GM12801 (cell line): Measurements from ENCODE around the gene EMC10.

Experiments
- CTCF ChIP-seq: IDR thresholded peaks from one replicate; pipeline ENCODE4 v1.5.1; 2011; ENCODE audit warnings: control low read depth; ENCODE audit not compliant: insufficient read length; ENCODE audit errors: extremely low read depth

EMC10 gene

DNA sequence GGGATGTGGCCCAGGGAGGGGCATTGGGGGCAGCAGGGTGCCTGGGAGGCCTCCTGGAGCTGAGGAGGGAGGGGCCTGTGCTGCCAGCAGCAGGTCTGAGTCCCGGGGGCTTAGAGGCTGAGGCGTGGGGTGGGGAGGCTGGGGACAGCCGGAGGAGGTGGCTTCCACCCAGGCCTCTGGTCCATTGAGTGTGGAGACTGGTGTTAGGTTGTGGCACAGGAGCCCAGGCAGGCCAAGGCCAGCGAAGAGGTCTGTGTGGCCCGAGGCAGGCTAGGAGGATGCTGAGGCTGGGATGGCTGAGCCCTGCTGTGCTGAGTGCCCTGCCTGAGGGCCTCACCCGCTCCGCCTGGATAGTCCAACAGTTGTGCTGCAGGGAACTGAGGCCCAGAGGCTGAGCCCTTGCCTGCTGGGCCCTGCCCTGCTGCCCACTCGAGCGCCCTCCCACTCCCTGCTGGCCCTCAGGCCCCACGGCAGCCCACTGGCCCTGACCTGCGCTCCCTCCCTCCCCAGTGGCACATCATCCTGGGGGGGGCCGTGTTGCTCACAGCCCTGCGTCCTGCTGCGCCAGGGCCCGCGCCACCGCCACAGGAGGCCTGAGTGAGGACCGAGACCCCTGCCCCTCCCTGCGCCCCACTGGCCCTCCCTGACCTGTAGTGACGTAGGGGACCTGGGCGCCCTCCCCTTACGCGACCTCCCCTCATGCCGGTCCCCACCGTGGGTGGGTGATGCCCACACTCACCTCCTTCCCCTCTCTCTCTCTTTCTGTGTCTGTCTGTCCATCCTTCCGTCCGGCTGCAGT, 5.2 kb downstream of the EMC10 start:
- no peak for TF ChIP-seq CTCF

- no peak for TF ChIP-seq CTCF
Measured at GRCh38 chr19:50482271-50482855, 6.1 kb downstream of the EMC10 start.

GRCh38 chr19:50482916-50483315, 6.6 kb downstream of the EMC10 start:
- TF ChIP-seq CTCF = no peak

DNA sequence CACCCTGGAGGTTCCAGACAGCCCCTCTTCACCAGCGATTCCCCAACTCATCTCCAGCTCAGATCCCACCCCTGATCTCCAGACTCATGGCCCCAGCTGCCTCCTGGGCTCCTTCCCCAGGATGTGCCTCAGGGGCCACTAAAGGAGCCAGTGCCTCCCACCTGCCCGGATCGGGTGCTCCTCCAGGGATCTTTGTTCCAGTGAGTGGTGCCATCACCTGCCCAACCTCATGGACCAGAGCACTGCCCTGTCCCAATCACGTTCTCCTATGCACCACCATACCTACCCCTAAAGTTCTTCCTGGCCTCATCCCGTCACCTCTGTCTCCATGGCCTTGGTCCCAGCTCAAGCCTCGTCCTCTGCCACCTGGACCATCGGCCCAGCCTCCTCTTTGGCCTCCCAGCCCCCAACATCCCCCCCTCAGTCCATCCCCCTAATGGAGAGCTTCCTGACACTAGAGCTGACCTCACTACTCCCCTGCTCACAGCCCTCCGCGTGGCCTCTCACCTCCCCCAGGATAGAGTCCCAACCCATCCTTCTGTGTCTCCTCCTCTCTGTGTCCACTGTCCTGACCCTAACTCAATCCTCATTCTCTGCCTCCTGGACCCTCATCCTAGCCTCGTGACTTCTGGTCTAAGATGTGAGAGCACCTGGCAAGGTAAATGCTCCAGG, 9.1 kb downstream of the EMC10 start:
- no peak for TF ChIP-seq CTCF

GRCh38 chr19:50486823-50487515, 10.7 kb downstream of the EMC10 start:
- no peak for TF ChIP-seq CTCF

DNA sequence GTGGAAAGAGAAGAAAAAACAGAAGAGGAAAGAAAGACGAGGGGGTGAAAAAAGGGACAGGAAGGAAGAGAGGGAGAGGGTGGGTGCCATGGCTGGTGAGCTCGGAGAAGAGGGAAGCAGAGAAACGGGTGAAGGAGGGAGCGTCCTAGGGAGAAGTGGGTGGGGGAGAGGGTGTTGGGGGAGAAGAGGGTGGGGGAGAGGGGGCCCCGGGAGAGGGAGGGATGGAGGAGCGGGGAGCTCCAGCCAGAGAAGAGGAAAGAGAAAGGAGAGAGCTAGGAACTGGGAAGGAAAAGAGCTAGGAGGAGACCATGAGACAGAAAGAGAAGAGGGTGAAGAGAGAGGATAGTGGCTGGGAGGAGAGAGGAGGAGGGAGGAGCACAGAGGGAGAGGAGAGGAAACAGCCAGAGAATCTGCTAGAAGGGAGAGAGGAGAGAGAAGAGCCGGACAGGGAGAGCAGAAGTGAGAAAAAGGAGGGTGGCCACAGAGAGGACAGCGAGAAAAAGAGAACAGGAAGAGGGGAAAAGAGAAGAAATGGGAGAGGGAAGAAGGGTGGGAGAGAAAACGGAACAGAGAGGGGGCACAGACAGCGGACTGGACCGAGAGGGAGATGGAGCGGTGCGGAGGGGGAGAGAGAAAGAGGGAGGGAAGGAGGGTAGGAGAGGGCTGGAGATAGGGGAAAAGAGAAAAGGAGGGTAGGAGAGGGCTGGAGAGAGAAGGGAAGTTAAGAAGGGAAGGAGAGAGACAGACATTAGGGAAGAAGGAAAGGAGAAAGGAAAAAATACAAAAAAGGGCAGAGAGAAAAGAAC, 12.3 kb downstream of the EMC10 start:
- TF ChIP-seq CTCF = no peak
